Measurements from ENCODE around the gene NEAT1.
"Not testable (repeated sequence)": the region's sequence is repeated elsewhere in the genome, so short reads cannot be mapped to it uniquely, and the experiment has no call there.

DNA sequence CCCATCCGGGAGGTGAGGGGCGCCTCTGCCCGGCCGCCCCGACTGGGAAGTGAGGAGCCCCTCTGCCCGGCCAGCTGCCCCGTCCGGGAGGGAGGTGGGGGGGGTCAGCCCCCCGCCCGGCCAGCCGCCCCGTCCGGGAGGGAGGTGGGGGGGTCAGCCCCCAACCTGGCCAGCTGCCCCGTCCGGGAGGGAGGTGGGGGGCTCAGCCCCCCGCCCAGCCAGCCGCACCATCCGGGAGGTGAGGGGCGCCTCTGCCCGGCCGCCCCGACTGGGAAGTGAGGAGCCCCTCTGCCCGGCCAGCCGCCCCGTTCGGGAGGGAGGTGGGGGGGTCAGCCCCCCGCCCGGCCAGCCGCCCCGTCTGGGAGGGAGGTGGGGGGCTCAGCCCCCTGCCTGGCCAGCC is 28.7 kb downstream of the NEAT1 start:
- TF ChIP-seq, protein P1, sequence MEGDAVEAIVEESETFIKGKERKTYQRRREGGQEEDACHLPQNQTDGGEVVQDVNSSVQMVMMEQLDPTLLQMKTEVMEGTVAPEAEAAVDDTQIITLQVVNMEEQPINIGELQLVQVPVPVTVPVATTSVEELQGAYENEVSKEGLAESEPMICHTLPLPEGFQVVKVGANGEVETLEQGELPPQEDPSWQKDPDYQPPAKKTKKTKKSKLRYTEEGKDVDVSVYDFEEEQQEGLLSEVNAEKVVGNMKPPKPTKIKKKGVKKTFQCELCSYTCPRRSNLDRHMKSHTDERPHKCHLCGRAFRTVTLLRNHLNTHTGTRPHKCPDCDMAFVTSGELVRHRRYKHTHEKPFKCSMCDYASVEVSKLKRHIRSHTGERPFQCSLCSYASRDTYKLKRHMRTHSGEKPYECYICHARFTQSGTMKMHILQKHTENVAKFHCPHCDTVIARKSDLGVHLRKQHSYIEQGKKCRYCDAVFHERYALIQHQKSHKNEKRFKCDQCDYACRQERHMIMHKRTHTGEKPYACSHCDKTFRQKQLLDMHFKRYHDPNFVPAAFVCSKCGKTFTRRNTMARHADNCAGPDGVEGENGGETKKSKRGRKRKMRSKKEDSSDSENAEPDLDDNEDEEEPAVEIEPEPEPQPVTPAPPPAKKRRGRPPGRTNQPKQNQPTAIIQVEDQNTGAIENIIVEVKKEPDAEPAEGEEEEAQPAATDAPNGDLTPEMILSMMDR (IDR thresholded peaks at IDR 0.05), result not testable (repeated sequence)
- not testable (repeated sequence) for TF ChIP-seq POLR2A, EP300, POLR2AphosphoS5 (IDR thresholded peaks at IDR 0.05)
